Neural crest cell (in vitro differentiated cells): ENCODE results near the gene ARMS2. TPM values are rescaled to one million over a fixed set of nuclear protein-coding genes. Genes with fewer than 3 reads are reported as not detected.

ENCODE experiments used
- DNase-seq: peaks from one replicate; pipeline ENCODE4 v3.0.0; 2021; ENCODE audit warnings: low read depth, mixed read lengths, low spot score
- H3K27ac Mint-ChIP-seq: one replicate; pipeline ENCODE4 v1.8.0; 2021; ENCODE audit warnings: mild to moderate bottlenecking, mixed read lengths; ENCODE audit not compliant: unreplicated experiment
- H3K27me3 Mint-ChIP-seq: 2 replicates; pipeline ENCODE4 v1.8.0; 2021; ENCODE audit warnings: low read depth, mild to moderate bottlenecking, mixed read lengths
- H3K36me3 Mint-ChIP-seq: 2 replicates; pipeline ENCODE4 v1.8.0; 2021; ENCODE audit warnings: low read depth, mild to moderate bottlenecking, mixed read lengths
- H3K4me1 Mint-ChIP-seq: 2 replicates; pipeline ENCODE4 v1.8.0; 2021; ENCODE audit warnings: mixed read lengths
- H3K4me3 Mint-ChIP-seq: one replicate; pipeline ENCODE4 v1.8.0; 2021; ENCODE audit warnings: mild to moderate bottlenecking, mixed read lengths
- H3K9me3 Mint-ChIP-seq: 2 replicates; pipeline ENCODE4 v1.8.0; 2021; ENCODE audit warnings: mixed read lengths
- long read RNA-seq: library from polyadenylated mRNA; unstranded; transcript quantifications from one replicate; pipeline ENCODE4 v2.0.0, GENCODE V29; 2020
- total RNA-seq: library from RNA; stranded (reverse); gene quantifications from 2 replicates; pipeline ENCODE4 v1.2.1, GENCODE V29; 2021
- TF ChIP-seq, protein P1 (sequence below): fragments of 200-600 bp; sonication (generic); conservative IDR thresholded peaks from 2 replicates; pipeline ENCODE4 v1.5.0; 2021; ENCODE audit warnings: antibody characterized with exemption, mild to moderate bottlenecking

The ARMS2 gene, protein sequence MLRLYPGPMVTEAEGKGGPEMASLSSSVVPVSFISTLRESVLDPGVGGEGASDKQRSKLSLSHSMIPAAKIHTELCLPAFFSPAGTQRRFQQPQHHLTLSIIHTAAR
- total RNA-seq = not detected in 2 replicates
- long read RNA-seq = 0 reads

DNA sequence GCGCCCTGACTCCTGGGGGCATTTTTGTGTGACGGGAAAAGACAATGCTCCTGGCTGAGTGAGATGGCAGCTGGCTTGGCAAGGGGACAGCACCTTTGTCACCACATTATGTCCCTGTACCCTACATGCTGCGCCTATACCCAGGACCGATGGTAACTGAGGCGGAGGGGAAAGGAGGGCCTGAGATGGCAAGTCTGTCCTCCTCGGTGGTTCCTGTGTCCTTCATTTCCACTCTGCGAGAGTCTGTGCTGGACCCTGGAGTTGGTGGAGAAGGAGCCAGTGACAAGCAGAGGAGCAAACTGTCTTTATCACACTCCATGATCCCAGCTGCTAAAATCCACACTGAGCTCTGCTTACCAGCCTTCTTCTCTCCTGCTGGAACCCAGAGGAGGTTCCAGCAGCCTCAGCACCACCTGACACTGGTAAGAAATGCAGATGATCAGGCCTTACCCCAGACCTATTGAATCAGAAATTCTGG is at the start of gene ARMS2:
Gene ARMS2 (plus strand): TSS at position 51 of the 478 bp plus-strand sequence. CDS start 75 bp downstream, at position 126.
- Mint-ChIP-seq H3K27ac (no peak within 1 kb of the TSS), H3K36me3 (no peaks in the 10 kb centered on the region), H3K4me3 (no peak within 1 kb of the TSS), H3K4me1 (peaks cover 11% of the 10 kb centered on the region), H3K9me3 (no peaks in the 10 kb centered on the region), H3K27me3 (peaks cover 15% of the 10 kb centered on the region)
- DNase-seq = no peak
- TF ChIP-seq, protein P1, sequence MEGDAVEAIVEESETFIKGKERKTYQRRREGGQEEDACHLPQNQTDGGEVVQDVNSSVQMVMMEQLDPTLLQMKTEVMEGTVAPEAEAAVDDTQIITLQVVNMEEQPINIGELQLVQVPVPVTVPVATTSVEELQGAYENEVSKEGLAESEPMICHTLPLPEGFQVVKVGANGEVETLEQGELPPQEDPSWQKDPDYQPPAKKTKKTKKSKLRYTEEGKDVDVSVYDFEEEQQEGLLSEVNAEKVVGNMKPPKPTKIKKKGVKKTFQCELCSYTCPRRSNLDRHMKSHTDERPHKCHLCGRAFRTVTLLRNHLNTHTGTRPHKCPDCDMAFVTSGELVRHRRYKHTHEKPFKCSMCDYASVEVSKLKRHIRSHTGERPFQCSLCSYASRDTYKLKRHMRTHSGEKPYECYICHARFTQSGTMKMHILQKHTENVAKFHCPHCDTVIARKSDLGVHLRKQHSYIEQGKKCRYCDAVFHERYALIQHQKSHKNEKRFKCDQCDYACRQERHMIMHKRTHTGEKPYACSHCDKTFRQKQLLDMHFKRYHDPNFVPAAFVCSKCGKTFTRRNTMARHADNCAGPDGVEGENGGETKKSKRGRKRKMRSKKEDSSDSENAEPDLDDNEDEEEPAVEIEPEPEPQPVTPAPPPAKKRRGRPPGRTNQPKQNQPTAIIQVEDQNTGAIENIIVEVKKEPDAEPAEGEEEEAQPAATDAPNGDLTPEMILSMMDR = no peak

DNA sequence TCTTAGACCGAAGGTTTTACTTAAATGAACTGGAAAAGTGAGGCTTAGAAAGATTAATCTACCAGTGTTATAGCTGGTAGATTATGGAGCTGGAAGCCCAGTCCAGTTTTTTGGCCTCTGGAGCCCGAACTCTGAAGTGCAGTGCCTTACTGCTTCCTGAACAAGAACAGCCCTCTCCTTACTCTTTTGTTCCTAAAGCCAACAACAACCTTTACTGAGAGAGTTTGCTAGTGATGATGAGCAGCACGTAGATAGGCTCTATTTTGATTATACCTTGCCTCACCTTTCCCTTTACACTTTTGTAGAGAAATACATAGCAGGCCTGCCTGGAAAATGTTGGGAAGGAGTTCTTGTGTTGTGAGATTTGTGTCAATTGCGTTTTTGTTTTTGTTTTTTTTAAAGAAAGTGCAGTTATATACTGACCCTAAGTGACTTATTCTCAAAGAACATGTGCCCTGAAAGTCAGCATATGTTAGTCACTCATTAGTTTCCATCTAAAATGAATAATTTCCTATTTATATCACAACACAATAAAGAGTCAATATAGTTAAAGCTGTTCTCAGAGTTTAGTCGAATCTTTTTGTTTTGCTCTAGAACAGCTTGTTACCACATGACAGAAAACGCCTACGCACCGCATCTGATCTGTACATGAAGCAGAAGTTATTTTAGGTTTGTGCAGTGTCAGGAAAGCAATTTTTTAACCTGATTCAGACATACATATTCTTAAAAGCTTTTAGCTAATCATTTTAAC is 46.9 kb upstream of the ARMS2 start:
- no peaks in the 10 kb centered on the region for H3K9me3 Mint-ChIP-seq
- TF ChIP-seq, protein P1 = no peak

DNA sequence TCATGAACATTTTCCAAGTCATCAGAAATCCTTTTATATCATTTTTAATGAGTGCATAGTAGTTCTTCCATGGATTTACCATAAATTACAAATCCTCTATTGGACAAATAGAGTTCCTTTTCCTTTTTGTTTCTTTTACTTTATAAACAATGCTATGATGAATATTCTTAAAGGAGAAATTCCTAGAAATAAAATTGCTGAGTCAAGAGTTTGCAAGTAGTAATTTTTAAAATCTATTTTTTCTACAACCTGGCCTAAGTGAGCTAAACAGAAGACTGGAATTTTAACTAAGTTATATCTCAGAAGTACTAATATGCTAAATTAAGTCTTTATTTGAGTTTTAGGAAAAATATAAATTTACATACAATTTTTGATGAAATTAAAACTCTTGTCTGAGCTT is 41.1 kb upstream of the ARMS2 start:
- Mint-ChIP-seq H3K4me1 (no peaks in the 10 kb centered on the region), H3K27me3 (no peaks in the 10 kb centered on the region), H3K4me3 (no peak overlapping the region), H3K36me3 (peaks cover 11% of the 10 kb centered on the region), H3K9me3 (no peaks in the 10 kb centered on the region), H3K27ac (no peak overlapping the region)
- DNase-seq = no peak
- TF ChIP-seq, protein P1 = no peak

More for the DNA sequence above, 46.9 kb upstream of the ARMS2 start:
- no peaks in the 10 kb centered on the region for H3K4me1 Mint-ChIP-seq
- no peaks in the 10 kb centered on the region for H3K27me3 Mint-ChIP-seq
- H3K4me3 Mint-ChIP-seq = no peak overlapping the region
- H3K27ac Mint-ChIP-seq = no peak overlapping the region
- peaks cover 7% of the 10 kb centered on the region for H3K36me3 Mint-ChIP-seq
- DNase-seq = no peak

DNA sequence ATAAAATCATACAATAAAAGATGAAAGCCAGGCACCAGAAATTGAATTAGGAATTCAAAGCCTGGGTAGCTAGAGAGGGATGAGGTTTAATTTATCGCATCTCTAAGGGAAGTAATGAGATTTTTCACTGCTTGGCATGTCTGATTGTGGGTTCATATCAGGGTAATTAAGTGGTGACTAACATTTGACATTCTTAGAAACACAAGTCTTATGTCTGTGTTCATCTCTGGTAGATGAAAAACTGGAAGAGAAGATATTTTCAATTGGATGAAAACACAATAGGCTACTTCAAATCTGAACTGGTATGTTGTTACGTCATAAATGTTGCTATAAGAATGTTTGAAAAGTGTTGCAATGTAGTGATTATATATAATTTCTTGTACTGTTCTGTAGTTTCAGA is 36.8 kb upstream of the ARMS2 start:
- TF ChIP-seq, protein P1 = no peak
- H3K36me3 Mint-ChIP-seq = peaks cover 4% of the 10 kb centered on the region
- H3K4me1 Mint-ChIP-seq = no peaks in the 10 kb centered on the region
- H3K4me3 Mint-ChIP-seq = no peak overlapping the region
- H3K27me3 Mint-ChIP-seq = no peaks in the 10 kb centered on the region
- no peak overlapping the region for H3K27ac Mint-ChIP-seq
- no peaks in the 10 kb centered on the region for H3K9me3 Mint-ChIP-seq
- DNase-seq = no peak

DNA sequence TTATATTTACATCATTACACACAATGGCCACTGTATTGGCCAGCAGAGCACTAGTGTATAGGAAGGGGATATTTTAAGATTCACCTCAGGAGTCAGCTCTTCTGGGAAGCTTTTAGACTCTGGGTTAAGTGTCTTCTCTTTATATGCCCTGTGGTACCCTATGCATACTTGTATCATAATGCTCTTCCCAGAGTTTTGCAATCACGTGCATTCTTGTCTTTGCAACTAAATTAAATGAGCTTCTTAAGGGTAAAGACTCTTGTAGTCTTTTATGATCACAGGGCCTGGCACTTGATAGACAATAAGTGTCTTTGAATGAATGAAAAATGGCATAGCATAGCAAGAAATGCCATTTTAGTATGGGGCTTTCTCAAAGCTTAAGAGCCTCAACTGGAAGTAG is 35.4 kb upstream of the ARMS2 start:
- no peak overlapping the region for H3K27ac Mint-ChIP-seq
- H3K36me3 Mint-ChIP-seq = peaks cover 4% of the 10 kb centered on the region
- no peak overlapping the region for H3K4me3 Mint-ChIP-seq
- H3K4me1 Mint-ChIP-seq = no peaks in the 10 kb centered on the region
- H3K27me3 Mint-ChIP-seq = no peaks in the 10 kb centered on the region
- H3K9me3 Mint-ChIP-seq = no peaks in the 10 kb centered on the region
- TF ChIP-seq, protein P1 = no peak
- no peak for DNase-seq
